GM18873 (cell line): ENCODE measurements around the gene XK.

Source experiments
- ATAC-seq: cut with Tn5 transposase; IDR thresholded peaks from one replicate; pipeline ENCODE4 v1.9.1; 2021; ENCODE audit warnings: mild to moderate bottlenecking, moderate library complexity, moderate number of reproducible peaks; ENCODE audit not compliant: unreplicated experiment, low FRiP score

Gene XK

GRCh38 chrX:37678574-37678973 lies 7.0 kb upstream of the XK start:
- no peak for ATAC-seq

- ATAC-seq, result no peak
These were observed 6.4 kb upstream of the XK start for GRCh38 chrX:37679230-37679629.

- ATAC-seq, result no peak
These were observed 5.7 kb upstream of the XK start for GRCh38 chrX:37679888-37680287.

- no peak for ATAC-seq
These were observed 1.2 kb upstream of the XK start for GRCh38 chrX:37684426-37684825.

- no peak for ATAC-seq
These were observed 618 bp upstream of the XK start for GRCh38 chrX:37684973-37685372.

- ATAC-seq, result no peak
These were observed 891 bp downstream of the XK start for GRCh38 chrX:37686369-37686995.

GRCh38 chrX:37686996-37687395 lies 1.4 kb downstream of the XK start:
- no peak for ATAC-seq

- ATAC-seq, result no peak
These were observed 4.5 kb downstream of the XK start for GRCh38 chrX:37690119-37690518.

- ATAC-seq, result no peak
These were observed 7.3 kb downstream of the XK start for GRCh38 chrX:37692918-37693317.

GRCh38 chrX:37697169-37697760 lies 11.7 kb downstream of the XK start:
- ATAC-seq, result no peak

GRCh38 chrX:37701588-37701987 lies 16.0 kb downstream of the XK start:
- ATAC-seq, result no peak

- no peak for ATAC-seq
These were observed 26.4 kb downstream of the XK start for GRCh38 chrX:37711991-37712390.

GRCh38 chrX:37712458-37712857 lies 26.9 kb downstream of the XK start:
- ATAC-seq, result no peak

- ATAC-seq, result no peak
These were observed 28.9 kb downstream of the XK start for GRCh38 chrX:37714479-37714878.

GRCh38 chrX:37716602-37717001 lies 31.0 kb downstream of the XK start:
- no peak for ATAC-seq

- no peak for ATAC-seq
These were observed 32.1 kb downstream of the XK start for GRCh38 chrX:37717708-37718107.

- ATAC-seq, result no peak
These were observed 37.0 kb downstream of the XK start for GRCh38 chrX:37722595-37722994.

GRCh38 chrX:37726346-37726745 lies 40.8 kb downstream of the XK start:
- no peak for ATAC-seq

- ATAC-seq, result peak; percentile 60
These were observed 59.8 kb downstream of the XK start for GRCh38 chrX:37745354-37745753.

- ATAC-seq, result peak; percentile 13
These were observed 60.2 kb downstream of the XK start for GRCh38 chrX:37745835-37746217.

- peak; percentile 89 for ATAC-seq
These were observed 60.8 kb downstream of the XK start for GRCh38 chrX:37746218-37746941.

GRCh38 chrX:37746951-37747350 lies 61.4 kb downstream of the XK start:
- no peak for ATAC-seq
